GM12892 (cell line): ENCODE measurements around the gene P2RY6.
A peak's percentile ranks its signal among the peaks of the same experiment; 100 is the strongest.
"Not testable (repeated sequence)": the region's sequence is repeated elsewhere in the genome, so short reads cannot be mapped to it uniquely, and the experiment has no call there.

Experiments used
- DNase-seq: peaks from one replicate; pipeline ENCODE4 v3.0.0; 2011; ENCODE audit not compliant: insufficient read length
- FAIRE-seq: peaks from 2 replicates; lab custom pipeline; 2011; peaks lifted over from hg19 to GRCh38; lab: Jason Lieb, UNC
- POLR2A ChIP-seq: IDR thresholded peaks from 2 replicates; pipeline ENCODE4 v1.6.1; 2011; ENCODE audit warnings: low read depth, low read length, control low read depth
- POLR2AphosphoS5 ChIP-seq: IDR thresholded peaks from 2 replicates; pipeline ENCODE4 v1.6.1; 2011; ENCODE audit warnings: low read depth, low read length, control low read depth
- TAF1 ChIP-seq: IDR thresholded peaks from 2 replicates; pipeline ENCODE4 v1.6.1; 2011; ENCODE audit warnings: low read depth, mild to moderate bottlenecking, control low read depth, low read length, borderline replicate concordance

P2RY6 gene

DNA sequence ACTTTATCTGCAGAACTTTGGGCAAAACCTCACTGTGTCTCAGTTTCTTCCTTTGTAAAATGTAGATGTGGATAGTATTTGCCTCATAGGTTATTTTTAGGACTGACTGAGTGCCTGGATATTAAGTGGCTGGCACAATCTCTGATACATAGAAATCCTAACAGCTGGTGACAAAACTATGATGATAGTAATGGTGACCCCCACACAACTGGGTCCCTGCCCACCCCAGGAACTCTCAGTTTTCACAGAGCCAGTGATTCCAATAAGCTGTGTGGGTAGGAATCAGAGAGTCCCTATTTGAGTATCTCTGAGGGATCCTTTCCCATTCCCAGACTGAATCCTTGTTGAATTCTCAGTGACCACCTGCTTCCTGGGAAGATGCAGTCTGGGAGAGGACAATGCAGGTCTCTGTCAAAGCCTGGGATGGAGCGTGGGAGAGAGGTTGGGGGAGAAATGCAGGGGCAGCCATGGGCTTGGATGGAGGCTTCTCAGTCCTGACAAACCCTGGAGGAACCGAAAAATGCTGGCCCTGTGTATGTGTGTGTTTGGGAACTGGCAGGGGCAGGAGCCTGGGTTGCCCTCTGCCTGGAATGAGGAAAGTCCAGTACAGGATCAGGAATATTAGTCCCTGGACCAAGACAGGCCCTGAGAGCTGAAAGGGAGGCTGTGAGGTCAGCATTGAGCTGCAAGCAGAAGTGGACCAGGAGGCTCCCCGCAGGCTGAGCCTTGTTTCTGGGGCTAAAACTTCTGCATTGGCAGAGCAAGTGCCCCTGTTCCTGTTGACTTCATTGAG lies 6.1 kb upstream of the P2RY6 start:
- no peak for FAIRE-seq
- no peak for DNase-seq
- TF ChIP-seq POLR2A, result no peak
- TF ChIP-seq POLR2AphosphoS5, result no peak
- TF ChIP-seq TAF1, result no peak

DNA sequence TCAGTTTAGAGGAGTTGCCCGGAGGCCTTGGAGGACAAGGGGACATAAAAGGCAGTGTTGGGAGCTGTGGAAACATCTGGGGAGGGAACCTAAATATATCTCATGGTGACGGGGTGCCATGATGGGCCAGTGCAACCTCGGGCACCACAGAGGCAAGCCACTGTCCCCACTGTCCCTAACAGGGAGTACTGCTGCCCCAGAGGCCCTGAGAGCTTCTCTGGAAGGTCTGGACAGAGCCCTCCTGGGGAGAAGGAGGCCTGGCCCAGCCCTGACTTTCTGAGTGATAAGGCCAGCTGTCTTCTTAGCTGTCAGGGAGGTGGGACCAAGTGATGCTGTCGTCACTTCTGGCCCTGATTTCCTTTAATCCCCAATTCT lies 5.5 kb upstream of the P2RY6 start:
- no peak for TF ChIP-seq POLR2A
- TF ChIP-seq POLR2AphosphoS5, result no peak
- TF ChIP-seq TAF1, result no peak
- FAIRE-seq, result no peak
- no peak for DNase-seq

DNA sequence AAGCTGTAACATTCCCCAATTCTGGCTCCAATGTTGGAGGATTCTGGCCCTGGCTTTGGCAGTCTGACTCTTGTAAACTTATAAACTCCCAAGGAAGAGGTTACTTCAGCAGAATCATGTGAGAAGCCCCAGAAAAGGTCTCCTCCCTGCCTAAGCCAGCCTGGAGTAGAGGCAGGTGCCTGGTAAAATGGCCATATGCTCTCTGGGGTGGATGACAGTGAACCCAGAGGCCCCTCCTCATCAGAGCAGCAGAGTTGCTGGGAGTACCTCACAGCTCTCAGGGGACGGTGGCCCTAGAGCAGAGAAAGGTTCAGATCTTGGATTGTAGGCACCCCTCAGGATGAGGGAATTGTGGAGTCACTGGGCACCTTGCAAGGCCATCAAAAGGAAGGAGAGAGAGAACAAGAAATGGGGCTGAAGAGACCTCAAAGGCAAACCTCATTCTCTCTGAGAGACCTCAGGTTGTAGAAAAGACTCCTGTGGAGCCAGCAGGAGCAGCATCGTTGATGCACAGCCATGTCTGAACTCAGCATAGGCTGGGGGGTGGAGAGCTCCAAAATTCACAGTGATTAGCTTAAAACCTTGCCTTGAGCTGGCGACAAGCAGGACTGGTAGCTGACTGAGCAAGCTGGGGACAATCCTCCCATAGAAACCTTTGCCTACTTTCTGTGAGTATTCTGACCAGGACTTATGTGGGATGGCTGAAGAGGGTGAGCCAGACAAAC lies 4.9 kb upstream of the P2RY6 start:
- DNase-seq, result no peak
- no peak for TF ChIP-seq POLR2AphosphoS5
- TF ChIP-seq POLR2A, result no peak
- no peak for TF ChIP-seq TAF1
- no peak for FAIRE-seq

DNA sequence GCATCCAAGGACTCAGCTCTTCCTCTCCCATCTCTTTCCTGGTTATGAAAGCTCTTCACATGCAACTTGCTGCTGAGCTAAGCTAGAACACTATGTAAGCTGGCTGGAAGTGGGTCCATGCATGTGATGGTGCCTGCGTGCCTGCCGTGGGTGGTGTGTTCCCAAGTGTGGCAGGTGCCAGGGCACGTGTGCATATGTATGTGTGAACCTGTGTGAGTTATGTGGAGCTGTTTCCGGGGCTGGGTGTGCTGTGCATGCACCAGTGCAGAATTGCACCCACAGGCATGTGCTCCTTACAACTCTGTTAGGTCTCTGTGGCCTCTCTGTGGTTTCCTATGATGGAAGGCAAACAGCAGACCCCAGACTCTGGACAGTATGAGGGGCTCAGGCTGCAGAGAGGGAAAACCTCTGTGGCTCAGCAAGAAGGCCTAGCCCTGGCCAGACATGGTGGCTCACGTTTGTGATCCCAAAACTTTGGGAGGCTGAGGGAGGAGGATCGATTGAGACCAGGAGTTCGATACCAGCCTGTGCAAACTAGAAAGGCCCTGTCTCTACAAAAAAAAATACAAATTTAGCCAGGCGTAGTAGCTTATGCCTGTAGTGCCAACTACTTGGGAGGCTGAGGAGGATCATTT lies 4.1 kb upstream of the P2RY6 start:
- TF ChIP-seq POLR2AphosphoS5 (no peak), TAF1 (no peak), POLR2A (no peak)
- FAIRE-seq (peak; percentile 5), DNase-seq (no peak)

DNA sequence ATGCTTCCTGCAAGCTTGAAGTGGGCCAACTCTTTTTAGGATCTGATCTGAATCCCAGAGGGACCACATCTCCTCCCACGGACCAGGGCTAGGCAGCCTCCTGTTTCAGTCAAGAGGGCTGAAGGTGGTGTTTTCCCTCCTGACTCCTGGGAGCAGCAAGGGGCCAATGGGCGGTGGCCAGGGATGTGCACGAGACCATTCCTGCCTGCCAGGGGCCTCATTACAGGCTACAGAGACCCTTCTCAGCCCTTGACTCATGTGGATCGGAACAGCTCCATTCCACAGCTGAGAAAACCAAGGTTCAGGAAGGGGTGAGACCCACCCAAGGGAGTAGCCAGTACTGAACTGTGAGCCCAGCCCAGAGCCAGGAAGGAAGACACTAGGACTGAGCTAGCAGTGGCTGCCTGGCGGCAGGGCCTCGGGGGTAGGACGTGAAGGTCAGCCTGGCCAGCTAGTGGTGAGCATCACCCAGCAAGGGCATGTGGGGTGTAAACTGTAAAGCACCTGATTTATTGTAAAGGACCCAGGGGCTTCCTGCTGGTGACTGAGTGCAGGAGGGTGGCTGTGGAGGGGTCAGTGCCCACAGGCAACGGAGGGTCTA lies 3.4 kb upstream of the P2RY6 start:
- no peak for TF ChIP-seq TAF1
- FAIRE-seq (no peak), DNase-seq (no peak)

DNA sequence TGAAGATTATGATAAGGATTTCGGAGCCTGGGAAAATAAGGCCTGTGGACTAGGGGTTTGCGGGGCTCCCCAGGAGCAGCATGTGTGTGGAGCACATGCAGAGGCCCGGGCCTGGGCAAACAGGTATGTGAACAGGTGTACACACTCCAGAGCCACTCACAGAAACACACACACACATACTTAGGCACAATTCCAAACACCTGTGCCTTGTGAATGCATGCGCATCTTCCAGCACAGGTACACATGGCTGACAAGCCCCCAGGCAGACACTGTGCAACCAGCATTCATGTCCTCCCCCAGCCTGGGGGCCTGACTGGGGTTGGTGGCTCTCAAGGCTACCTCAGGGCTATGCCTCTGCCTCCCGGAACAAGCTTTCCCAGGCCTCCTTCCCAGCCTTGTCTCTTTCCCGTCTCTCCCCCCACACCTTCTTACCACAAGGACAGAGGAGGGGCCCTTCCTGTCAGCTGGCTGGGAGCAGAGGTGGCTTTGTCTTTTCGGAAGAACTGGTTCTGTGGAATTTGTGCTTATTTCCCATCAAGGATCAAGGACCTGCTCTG lies 2.6 kb upstream of the P2RY6 start:
- FAIRE-seq, result peak; percentile 56
- no peak for DNase-seq

DNA sequence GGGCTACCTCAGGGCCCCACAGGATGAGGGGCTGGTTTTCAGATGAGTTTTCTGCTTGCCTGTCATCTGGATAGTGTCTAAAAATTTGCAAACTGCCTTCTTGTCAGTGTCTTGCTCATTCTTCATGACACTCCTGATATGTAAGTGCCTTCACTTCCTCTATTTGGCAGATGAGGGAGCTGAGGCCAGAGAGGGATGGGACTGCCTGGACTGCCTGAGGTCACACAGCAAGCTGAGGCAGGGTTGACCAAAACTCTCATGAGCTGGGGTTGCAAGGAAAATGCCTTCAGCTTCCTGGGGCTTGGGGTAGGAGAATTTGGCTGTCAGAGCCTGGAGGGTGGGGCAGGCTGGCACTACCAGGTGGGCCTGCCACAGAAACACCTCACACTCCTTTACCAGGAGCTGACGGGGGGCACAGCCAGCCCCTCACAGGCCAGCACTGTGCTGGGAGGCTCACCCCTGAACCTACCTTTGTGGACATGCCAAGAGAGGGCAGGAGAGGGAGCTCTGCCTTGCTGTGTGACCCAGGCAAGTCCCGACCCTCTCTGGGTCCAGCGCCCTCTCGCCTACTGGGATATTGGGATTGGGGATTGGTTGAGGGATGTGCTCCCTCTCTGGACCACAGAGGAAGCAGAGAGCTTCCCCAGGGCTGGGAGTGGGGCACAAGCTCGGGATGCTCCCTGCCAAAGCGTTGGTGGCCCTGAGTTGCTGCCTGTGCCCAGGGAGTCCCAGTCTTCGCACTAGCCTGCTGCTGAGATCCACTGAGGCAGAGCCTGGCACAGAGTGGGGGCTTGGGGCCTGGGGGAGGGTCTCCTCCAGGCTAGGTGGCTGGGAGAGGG lies 1.9 kb upstream of the P2RY6 start:
- DNase-seq (no peak), FAIRE-seq (peak; percentile 84)
- TF ChIP-seq TAF1, result no peak
- TF ChIP-seq POLR2A, result no peak
- no peak for TF ChIP-seq POLR2AphosphoS5

More for the DNA sequence above, 2.6 kb upstream of the P2RY6 start:
- TF ChIP-seq POLR2AphosphoS5, result no peak
- no peak for TF ChIP-seq POLR2A
- TF ChIP-seq TAF1, result no peak

DNA sequence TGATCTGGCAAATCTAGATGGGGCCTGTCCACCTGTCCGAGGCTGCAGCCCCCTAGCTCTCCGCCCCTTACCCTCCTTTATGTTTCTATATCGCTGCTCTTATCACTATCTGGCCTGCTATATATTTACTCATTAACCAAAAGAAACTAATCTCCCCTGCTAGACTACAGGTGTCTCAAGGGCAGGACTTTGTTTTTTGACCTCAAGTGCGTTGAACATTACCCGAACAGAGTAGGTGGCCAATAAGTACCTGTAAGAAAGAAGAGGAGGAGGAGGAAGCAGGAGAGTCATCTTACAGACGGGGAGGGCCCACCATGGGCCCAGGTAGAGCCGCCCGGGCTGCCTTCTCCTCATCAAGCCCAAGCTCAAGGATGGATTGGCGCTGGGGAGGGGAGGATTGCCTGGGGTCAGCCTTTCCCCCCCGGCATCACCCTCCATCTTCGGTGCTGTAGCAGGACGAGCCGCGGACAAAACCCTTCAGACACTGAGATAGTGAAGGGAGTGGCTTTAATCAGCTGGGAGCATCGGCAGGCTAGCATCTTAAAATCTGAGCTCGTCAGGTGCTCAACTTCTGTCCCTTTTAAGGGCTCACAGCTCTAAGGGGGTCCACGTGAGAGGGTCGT lies 1.2 kb upstream of the P2RY6 start:
- no peak for DNase-seq
- no peak for FAIRE-seq
- TF ChIP-seq POLR2A (no peak), TAF1 (no peak), POLR2AphosphoS5 (no peak)

DNA sequence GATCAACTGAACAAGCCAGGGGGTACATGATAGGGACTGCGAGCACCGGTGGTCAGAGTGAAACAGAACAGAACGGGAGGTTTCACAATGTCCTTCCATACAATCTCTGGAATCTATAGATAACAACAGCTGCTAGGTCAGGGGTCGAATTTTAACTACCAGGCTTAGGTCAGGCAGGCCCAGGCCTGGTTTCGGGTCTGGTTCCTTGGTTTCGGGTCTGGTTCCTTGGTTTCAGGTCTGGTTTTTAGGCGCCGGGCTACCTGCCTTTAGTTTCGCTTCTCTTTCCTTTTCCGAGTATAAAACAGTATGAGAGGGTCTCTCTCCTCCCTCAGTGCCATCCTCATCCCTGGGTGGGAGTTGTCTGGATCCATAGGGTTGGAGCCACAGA lies 666 bp upstream of the P2RY6 start:
- FAIRE-seq, result peak; percentile 66
- not testable (repeated sequence) for DNase-seq

DNA sequence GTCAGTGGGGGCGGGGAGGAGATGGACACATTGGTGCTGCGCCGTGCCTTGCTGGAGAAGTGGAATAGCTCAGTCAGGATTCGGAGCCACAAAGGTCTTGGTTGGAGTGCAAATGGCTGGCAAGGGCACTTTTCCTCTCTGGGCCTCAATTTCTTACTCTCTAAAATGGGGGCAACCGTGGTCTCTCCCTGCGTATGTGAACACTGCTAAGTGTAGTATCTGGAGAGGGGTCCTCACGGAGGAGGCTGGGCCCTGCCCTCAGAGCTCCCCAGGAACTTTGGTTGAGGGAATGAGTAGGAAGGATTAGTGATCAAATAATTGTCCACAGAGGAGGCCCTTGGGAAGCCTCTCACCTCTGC lies 521 bp downstream of the P2RY6 start:
- FAIRE-seq (no peak), DNase-seq (no peak)
- no peak for TF ChIP-seq TAF1
- no peak for TF ChIP-seq POLR2A
- no peak for TF ChIP-seq POLR2AphosphoS5
